ENCODE results near the gene MST1.

MST1 gene

DNA sequence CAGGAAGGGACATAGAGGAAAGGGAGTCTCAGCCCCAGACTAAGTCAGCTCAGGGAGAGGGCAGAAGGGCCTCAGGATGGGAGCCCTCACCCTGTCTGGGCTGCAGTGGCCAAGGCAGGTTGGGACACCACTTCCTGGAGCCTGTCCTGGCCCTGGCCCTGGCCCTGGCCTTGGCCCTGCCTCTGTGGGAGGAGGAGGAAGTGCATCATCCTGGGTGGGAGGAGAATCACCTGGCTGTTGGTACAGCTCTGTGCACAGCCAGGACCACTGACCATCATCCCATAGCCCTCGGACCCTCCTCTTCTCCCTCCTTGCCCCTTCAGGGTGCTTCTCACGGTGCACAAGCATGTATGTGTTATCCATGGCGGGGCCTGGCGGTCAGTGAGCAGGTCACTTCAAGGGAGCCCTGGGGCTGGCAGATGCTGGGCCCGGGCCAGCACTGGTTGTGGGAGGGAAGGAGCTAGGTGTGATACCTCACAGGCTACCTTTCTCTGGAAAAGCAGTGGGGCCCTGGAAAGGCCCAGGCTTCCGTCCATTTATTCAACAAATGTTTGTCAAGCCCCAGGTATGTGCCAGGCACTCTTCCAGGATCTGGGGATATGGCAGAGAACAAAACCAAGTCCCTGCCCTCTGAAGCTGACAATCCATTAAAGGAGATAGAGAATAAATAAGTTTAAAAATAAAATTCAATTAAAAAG is 23.3 kb downstream of the MST1 start:
- H3K9ac ChIP-seq (ENCODE audit: low read length): no peak overlapping the region
- H3K4me1 ChIP-seq (ENCODE audit: insufficient read depth, low read length, severe bottlenecking): no peaks in the 10 kb centered on the region
- no peaks in the 10 kb centered on the region for H3K36me3 ChIP-seq (ENCODE audit: insufficient read depth, low read length)
- no peak overlapping the region for H2AFZ ChIP-seq (ENCODE audit: low read length)
- no peaks in the 10 kb centered on the region for H3F3A ChIP-seq (ENCODE audit: insufficient read depth, low read length)
- no peak overlapping the region for H3K4me2 ChIP-seq (ENCODE audit: low read length)
- no peaks in the 10 kb centered on the region for H4K20me1 ChIP-seq (ENCODE audit: insufficient read depth, low read length)
- H3K27me3 ChIP-seq (ENCODE audit: insufficient read depth, low read length): no peaks in the 10 kb centered on the region
- no peak overlapping the region for H3K27ac ChIP-seq (ENCODE audit: low read depth, low read length, poor library complexity, severe bottlenecking)
- no peaks in the 10 kb centered on the region for H3K9me2 ChIP-seq (ENCODE audit: low read depth, low read length)
- no peaks in the 10 kb centered on the region for H3K79me2 ChIP-seq (ENCODE audit: insufficient read depth, low read length)
- H3K4me3 ChIP-seq (ENCODE audit: low read depth, low read length, poor library complexity, severe bottlenecking): no peak overlapping the region
- no peak for TF ChIP-seq EZH2 (IDR thresholded peaks at IDR 0.05; ENCODE audit: borderline replicate concordance, low read length)
- TF ChIP-seq, protein P1, sequence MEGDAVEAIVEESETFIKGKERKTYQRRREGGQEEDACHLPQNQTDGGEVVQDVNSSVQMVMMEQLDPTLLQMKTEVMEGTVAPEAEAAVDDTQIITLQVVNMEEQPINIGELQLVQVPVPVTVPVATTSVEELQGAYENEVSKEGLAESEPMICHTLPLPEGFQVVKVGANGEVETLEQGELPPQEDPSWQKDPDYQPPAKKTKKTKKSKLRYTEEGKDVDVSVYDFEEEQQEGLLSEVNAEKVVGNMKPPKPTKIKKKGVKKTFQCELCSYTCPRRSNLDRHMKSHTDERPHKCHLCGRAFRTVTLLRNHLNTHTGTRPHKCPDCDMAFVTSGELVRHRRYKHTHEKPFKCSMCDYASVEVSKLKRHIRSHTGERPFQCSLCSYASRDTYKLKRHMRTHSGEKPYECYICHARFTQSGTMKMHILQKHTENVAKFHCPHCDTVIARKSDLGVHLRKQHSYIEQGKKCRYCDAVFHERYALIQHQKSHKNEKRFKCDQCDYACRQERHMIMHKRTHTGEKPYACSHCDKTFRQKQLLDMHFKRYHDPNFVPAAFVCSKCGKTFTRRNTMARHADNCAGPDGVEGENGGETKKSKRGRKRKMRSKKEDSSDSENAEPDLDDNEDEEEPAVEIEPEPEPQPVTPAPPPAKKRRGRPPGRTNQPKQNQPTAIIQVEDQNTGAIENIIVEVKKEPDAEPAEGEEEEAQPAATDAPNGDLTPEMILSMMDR (IDR thresholded peaks at IDR 0.05; ENCODE audit: low read length): no peak
- no peaks in the 10 kb centered on the region for H3K9me3 ChIP-seq (ENCODE audit: low read length)

DNA sequence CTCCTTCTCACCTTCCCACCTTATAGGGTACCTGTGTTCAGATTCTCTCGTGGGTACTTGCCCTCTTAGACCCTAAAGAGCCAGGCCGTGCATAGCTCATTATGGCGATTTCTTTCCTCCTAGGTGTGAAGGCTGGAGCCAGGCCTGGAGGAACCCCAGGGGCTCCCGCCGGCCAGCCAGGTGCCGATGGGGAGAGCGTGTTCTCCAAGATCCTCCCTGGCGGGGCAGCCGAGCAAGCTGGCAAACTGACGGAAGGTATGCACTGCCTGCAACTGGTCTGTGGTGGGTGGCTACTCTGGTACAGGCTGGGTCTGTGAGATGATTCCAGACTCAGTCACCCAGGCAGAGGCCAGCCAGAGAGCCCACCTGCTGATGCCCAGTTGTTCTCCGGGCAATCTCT is 25.0 kb downstream of the MST1 start:
- H3K9me3 ChIP-seq (ENCODE audit: low read length): no peaks in the 10 kb centered on the region
- no peaks in the 10 kb centered on the region for H3K79me2 ChIP-seq (ENCODE audit: insufficient read depth, low read length)
- no peaks in the 10 kb centered on the region for H4K20me1 ChIP-seq (ENCODE audit: insufficient read depth, low read length)
- H3F3A ChIP-seq (ENCODE audit: insufficient read depth, low read length): no peaks in the 10 kb centered on the region
- no peak overlapping the region for H3K4me3 ChIP-seq (ENCODE audit: low read depth, low read length, poor library complexity, severe bottlenecking)
- H3K27me3 ChIP-seq (ENCODE audit: insufficient read depth, low read length): no peaks in the 10 kb centered on the region
- H3K36me3 ChIP-seq (ENCODE audit: insufficient read depth, low read length): no peaks in the 10 kb centered on the region
- TF ChIP-seq, protein P1 (IDR thresholded peaks at IDR 0.05; ENCODE audit: low read length): no peak
- no peak for TF ChIP-seq EZH2 (IDR thresholded peaks at IDR 0.05; ENCODE audit: borderline replicate concordance, low read length)
- H2AFZ ChIP-seq (ENCODE audit: low read length): no peak overlapping the region
- H3K4me2 ChIP-seq (ENCODE audit: low read length): no peak overlapping the region
- H3K9me2 ChIP-seq (ENCODE audit: low read depth, low read length): no peaks in the 10 kb centered on the region
- no peak overlapping the region for H3K9ac ChIP-seq (ENCODE audit: low read length)
- no peaks in the 10 kb centered on the region for H3K4me1 ChIP-seq (ENCODE audit: insufficient read depth, low read length, severe bottlenecking)
- no peak overlapping the region for H3K27ac ChIP-seq (ENCODE audit: low read depth, low read length, poor library complexity, severe bottlenecking)

DNA sequence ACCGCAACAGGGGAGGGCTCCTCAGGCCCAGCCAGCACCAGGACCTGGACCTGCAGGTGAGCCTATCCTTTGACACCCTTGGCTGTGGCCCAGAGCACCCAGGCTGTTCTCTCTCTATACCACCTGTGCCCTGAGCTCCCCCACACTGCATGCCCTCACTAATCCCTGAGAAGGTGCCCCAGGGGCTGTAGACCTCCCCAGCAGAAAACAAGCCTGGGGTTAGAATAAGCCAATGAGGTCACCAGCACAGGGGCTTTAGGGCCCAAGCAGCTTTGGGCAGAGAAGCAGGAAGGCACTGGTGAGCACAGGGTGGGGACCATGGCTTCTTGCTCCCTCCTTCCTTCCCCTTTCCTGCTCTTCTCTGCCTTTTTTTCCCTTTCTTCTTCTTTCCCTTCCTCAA is 25.4 kb downstream of the MST1 start:
- Histone ChIP-seq H3K9me2 (ENCODE audit: low read depth, low read length) (no peaks in the 10 kb centered on the region), H3K27ac (ENCODE audit: low read depth, low read length, poor library complexity, severe bottlenecking) (no peak overlapping the region), H3K4me1 (ENCODE audit: insufficient read depth, low read length, severe bottlenecking) (no peaks in the 10 kb centered on the region), H3F3A (ENCODE audit: insufficient read depth, low read length) (no peaks in the 10 kb centered on the region), H3K4me3 (ENCODE audit: low read depth, low read length, poor library complexity, severe bottlenecking) (no peak overlapping the region), H4K20me1 (ENCODE audit: insufficient read depth, low read length) (no peaks in the 10 kb centered on the region), H3K36me3 (ENCODE audit: insufficient read depth, low read length) (no peaks in the 10 kb centered on the region), H3K4me2 (ENCODE audit: low read length) (no peak overlapping the region), H3K27me3 (ENCODE audit: insufficient read depth, low read length) (no peaks in the 10 kb centered on the region), H3K9me3 (ENCODE audit: low read length) (no peaks in the 10 kb centered on the region), H3K79me2 (ENCODE audit: insufficient read depth, low read length) (no peaks in the 10 kb centered on the region), H2AFZ (ENCODE audit: low read length) (no peak overlapping the region), H3K9ac (ENCODE audit: low read length) (no peak overlapping the region)
- TF ChIP-seq EZH2 (IDR thresholded peaks at IDR 0.05; ENCODE audit: borderline replicate concordance, low read length): no peak
- TF ChIP-seq, protein P1 (IDR thresholded peaks at IDR 0.05; ENCODE audit: low read length): no peak
